HepG2 (cell line): ENCODE results near the gene TRERF1. TPM values are rescaled to one million over a fixed set of nuclear protein-coding genes. Genes with fewer than 3 reads are reported as not detected.

Experiments used
- ATAC-seq: fragments of 200-7000 bp; cut with Tn5 transposase; 3 replicates; pipeline ENCODE4 v1.9.1; 2020; ENCODE audit warnings: mild to moderate bottlenecking, moderate library complexity
- BruUV-seq: library from RNA; stranded (reverse); fragments of 400-500 nt; replicated peaks from 2 replicates; lab custom pipeline; 2021; lab: Mats Ljungman, UMichigan
- CTCF ChIA-PET: fragments of 300-600 bp; formaldehyde crosslinking; extraction: SDS; loops from one replicate; lab custom pipeline; 2021; ENCODE audit warnings: low total read pairs, inconsistent platforms, low intra/inter-chr PET ratio; lab: Yijun Ruan, JAX
- POLR2A ChIA-PET: fragments of 350-600 bp; sonication (Branson Sonifier 250); formaldehyde crosslinking; loops from one replicate; lab custom pipeline; 2020; ENCODE audit warnings: antibody characterized with exemption, inconsistent platforms; lab: Yijun Ruan, JAX
- DNase-seq: peaks from one replicate; pipeline ENCODE4 v3.0.0-alpha.2; 2015; ENCODE audit warnings: low spot score
- FAIRE-seq: peaks from 3 replicates; lab custom pipeline; 2011; peaks lifted over from hg19 to GRCh38; lab: Jason Lieb, UNC
- H2AFZ ChIP-seq: one replicate; pipeline ENCODE4 v1.6.1; 2011; ENCODE audit warnings: low read length, inconsistent platforms
- H3K27ac ChIP-seq: fragments of 300-600 bp; 3 replicates; pipeline ENCODE4 v1.8.0; 2011; ENCODE audit warnings: mixed run types, mild to moderate bottlenecking, mixed read lengths, low read length, inconsistent platforms; ENCODE audit not compliant: insufficient read depth; ENCODE audit errors: extremely low read length
- H3K27me3 ChIP-seq, 2 experiments: fragments of 200-600 bp in 1 of 2; 2 replicates in 1 of 2; 3 replicates in 1 of 2; pipeline versions ENCODE4 v1.6.0 to v1.8.0; 2011; ENCODE audit warnings: low read length in 2 of 2, mild to moderate bottlenecking in 2 of 2, moderate library complexity in 2 of 2, inconsistent platforms in 1 of 2; ENCODE audit not compliant: insufficient read depth in 2 of 2, control insufficient read depth in 1 of 2
- H3K36me3 ChIP-seq, 2 experiments: fragments of 200-600 bp in 1 of 2; replicated peaks in 1 of 2; 2 replicates in 1 of 2; 3 replicates in 1 of 2; pipeline versions ENCODE4 v1.5.1 to v1.8.0; 2011; ENCODE audit warnings: low read length in 2 of 2, inconsistent platforms in 1 of 2; ENCODE audit not compliant: insufficient read depth in 2 of 2, control insufficient read depth in 1 of 2
- H3K4me1 ChIP-seq: 2 replicates; pipeline ENCODE4 v1.5.1; 2012; ENCODE audit warnings: low read length, inconsistent platforms; ENCODE audit not compliant: insufficient read depth
- H3K4me2 ChIP-seq: 2 replicates; pipeline ENCODE4 v1.6.0; 2011; ENCODE audit warnings: low read depth, low read length, inconsistent platforms
- H3K4me3 ChIP-seq, 3 experiments: fragments of 200-600 bp in 1 of 3; sonication (generic), shearing (Covaris generic) in 1 of 3; replicated peaks in 1 of 3; 2 replicates each; pipeline ENCODE4 v1.5.1; 2011 to 2016; ENCODE audit warnings: low read length in 3 of 3, inconsistent platforms in 2 of 3, low read depth in 2 of 3, mild to moderate bottlenecking in 2 of 3, control low read depth in 1 of 3, mixed read lengths in 1 of 3; ENCODE audit not compliant: insufficient read depth in 1 of 3
- H3K79me2 ChIP-seq: one replicate; pipeline ENCODE4 v1.6.1; 2011; ENCODE audit warnings: low read length, inconsistent platforms; ENCODE audit not compliant: insufficient read depth
- H3K9ac ChIP-seq: 2 replicates; pipeline ENCODE4 v1.6.0; 2011; ENCODE audit warnings: mild to moderate bottlenecking, low read depth, low read length, inconsistent platforms; ENCODE audit not compliant: insufficient read depth
- H3K9me3 ChIP-seq: 2 replicates; pipeline ENCODE4 v1.5.1; 2012; ENCODE audit warnings: mild to moderate bottlenecking, low read length
- H4K20me1 ChIP-seq: 2 replicates; pipeline ENCODE4 v1.6.0; 2011; ENCODE audit warnings: inconsistent platforms, mild to moderate bottlenecking, low read length, moderate library complexity; ENCODE audit not compliant: insufficient read depth
- IKZF1 ChIP-seq: fragments of 450-650 bp; IDR thresholded peaks from 2 replicates; pipeline ENCODE4 v1.7.1; 2016
- MAFF ChIP-seq: IDR thresholded peaks from 2 replicates; pipeline ENCODE4 v1.6.1; 2011; ENCODE audit warnings: low read depth, low read length, improper control_type of control experiment
- NAIF1 ChIP-seq: sonication (generic); formaldehyde crosslinking; IDR thresholded peaks from 2 replicates; pipeline ENCODE4 v1.5.0; 2020; ENCODE audit warnings: mild to moderate bottlenecking, missing genetic modification reagents, borderline replicate concordance
- NONO ChIP-seq, 2 experiments: fragments of 450-650 bp in 1 of 2; sonication (generic) in 1 of 2; formaldehyde crosslinking in 1 of 2; IDR thresholded peaks in 1 of 2; conservative IDR thresholded peaks in 1 of 2; 2 replicates each; pipeline versions ENCODE4 v1.6.1 to v1.8.0; 2017 to 2022; ENCODE audit warnings: mild to moderate bottlenecking in 1 of 2, missing genetic modification reagents in 1 of 2, moderate library complexity in 1 of 2
- NR2F6 ChIP-seq, 2 experiments: IDR thresholded peaks; 2 replicates each; pipeline ENCODE4 v1.6.1; 2016; ENCODE audit warnings: antibody characterized with exemption in 1 of 2, mild to moderate bottlenecking in 1 of 2
- TCF7L2 ChIP-seq: IDR thresholded peaks from 2 replicates; pipeline ENCODE4 v1.6.1; 2011; ENCODE audit warnings: mild to moderate bottlenecking, low read depth, low read length, moderate library complexity
- ZBTB8A ChIP-seq: sonication (generic); formaldehyde crosslinking; IDR thresholded peaks from 2 replicates; pipeline ENCODE4 v1.4.0; 2020; ENCODE audit warnings: mild to moderate bottlenecking, low read depth, missing genetic modification reagents, borderline replicate concordance
- ZNF331 ChIP-seq: sonication (generic); formaldehyde crosslinking; IDR thresholded peaks from 2 replicates; pipeline ENCODE4 v1.4.0; 2020; ENCODE audit warnings: missing genetic modification reagents
- ZNF564 ChIP-seq: sonication (generic); formaldehyde crosslinking; IDR thresholded peaks from 2 replicates; pipeline ENCODE4 v1.8.1; 2023; ENCODE audit warnings: mild to moderate bottlenecking, missing genetic modification reagents
- ZNF747 ChIP-seq: sonication (generic); formaldehyde crosslinking; IDR thresholded peaks from 2 replicates; pipeline ENCODE4 v1.8.1; 2023; ENCODE audit warnings: missing genetic modification reagents, mild to moderate bottlenecking, borderline replicate concordance
- ZNF790 ChIP-seq: sonication (generic); formaldehyde crosslinking; IDR thresholded peaks from 2 replicates; pipeline ENCODE4 v1.8.0; 2022; ENCODE audit warnings: missing genetic modification reagents, mild to moderate bottlenecking, borderline replicate concordance
- WGBS: methylation state at CpG from one replicate; pipeline ENCODE4 v1.1.6; 2017; ENCODE audit warnings: low lambda C conversion rate; 5-methylcytosine and 5-hydroxymethylcytosine counted together
- in situ Hi-C: cut with HindIII; loops from 2 replicates; pipeline ENCODE4 v1.10.0; 2017; ENCODE audit warnings: low pct_unique_long_range_greater_than_20kb; ENCODE audit not compliant: extremely low pct_ligation_motif_present
- intact Hi-C: fragments of 100-400 bp; cut with micrococcal nuclease; formaldehyde crosslinking; loops from one replicate; pipeline ENCODE4 v1.10.0; 2022; ENCODE audit not compliant: unreplicated experiment
- polyA plus RNA-seq, 8 experiments: library from polyadenylated mRNA; depleted of rRNA in 3 of 8; stranded (reverse) in 7 of 8; unstranded in 1 of 8; fragments of >200 nt; fragmentation: Illumina TruSeq in 4 of 8; extraction: Trizol in 4 of 8; gene quantifications; 2 replicates each; pipeline versions ENCODE4 v1.2.1 to v1.2.3, GENCODE V29; 2011 to 2016; ENCODE audit warnings: low read depth in 4 of 8, missing spikeins in 1 of 8, mixed read lengths in 1 of 8; ENCODE audit not compliant: insufficient read depth in 1 of 8
- total RNA-seq, 5 experiments: library from RNA; depleted of rRNA; stranded (reverse); fragments of >200 nt; fragmentation: Illumina TruSeq; extraction: Trizol; gene quantifications; 2 replicates each; pipeline ENCODE4 v1.2.3, GENCODE V29; 2016; ENCODE audit warnings: low read depth in 1 of 5
- TF ChIP-seq, protein P1 (sequence below): sonication (generic); formaldehyde crosslinking; IDR thresholded peaks from 2 replicates; pipeline ENCODE4 v1.8.0; 2022; ENCODE audit warnings: missing genetic modification reagents, mild to moderate bottlenecking, moderate library complexity, borderline replicate concordance

The TRERF1 gene
- total and polyA plus RNA-seq, 2 of the 13 experiments (the other 11 are each of a cell fraction or from before 2014, with no cell fraction given): 0.02 TPM; not detected in 1

DNA sequence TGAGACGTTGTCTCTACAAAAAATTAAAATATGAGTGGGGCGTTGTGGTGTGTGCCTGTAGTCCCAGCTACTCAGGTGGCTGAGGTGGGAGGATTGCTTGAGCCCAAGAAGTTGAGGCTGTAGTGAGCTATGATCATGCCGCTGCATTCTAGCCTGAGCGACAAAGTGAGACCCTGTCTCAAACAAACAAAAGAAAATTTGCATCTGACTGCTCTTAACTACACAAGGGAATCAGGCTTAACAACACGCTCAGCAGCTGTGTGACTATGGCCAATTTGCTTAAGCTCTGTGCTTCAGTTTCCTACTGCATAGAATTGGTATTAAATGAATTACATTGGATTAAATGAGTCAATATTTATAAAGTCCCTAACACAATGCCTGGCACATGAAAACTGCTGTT lies 209.8 kb downstream of the TRERF1 start (continued):
- TF ChIP-seq NR2F6 (IDR thresholded peaks at IDR 0.05) (no peak), NR2F6 (CRISPR knock-in tag; IDR thresholded peaks at IDR 0.05) (no peak), ZNF331 (CRISPR knock-in tag) (no peak), IKZF1 (no peak), MAFF (no peak), NAIF1 (CRISPR knock-in tag) (no peak), ZNF790 (no peak), NONO (IDR thresholded peaks at IDR 0.05) (no peak), NONO (CRISPR knock-in tag; conservative IDR thresholded peaks at IDR 0.05) (no peak), ZNF564 (no peak)

DNA sequence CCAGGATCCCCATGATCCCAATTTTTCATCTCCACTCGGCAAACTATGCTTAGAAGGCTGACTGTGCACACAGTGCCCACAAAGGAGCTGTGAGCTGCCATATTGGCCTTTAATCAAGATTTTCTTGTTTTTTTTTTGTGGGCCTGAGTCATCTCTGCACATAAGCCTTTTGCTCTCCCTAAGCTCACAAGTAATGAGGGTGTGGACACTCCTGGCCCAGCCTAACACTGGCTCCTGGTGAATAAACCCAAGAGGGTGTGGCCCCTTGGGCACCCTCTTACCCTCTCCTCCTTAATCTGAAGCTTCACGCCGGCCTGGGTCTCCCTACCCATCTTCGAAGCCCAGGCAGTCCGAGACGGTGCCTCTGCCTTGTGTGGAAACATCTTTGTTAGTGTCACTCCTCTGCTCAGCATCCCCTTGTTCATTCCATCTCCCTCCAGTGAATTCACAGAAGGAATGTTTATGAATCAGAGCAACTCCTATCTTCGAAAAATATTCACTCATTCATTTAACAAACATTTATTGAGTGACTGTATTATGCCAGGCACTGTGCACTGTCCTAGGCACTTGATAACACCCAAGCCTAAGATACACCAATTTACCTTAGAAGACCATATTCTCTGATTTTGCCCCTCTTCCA lies 211.9 kb downstream of the TRERF1 start:
- Histone ChIP-seq H3K79me2 (no peaks in the 10 kb centered on the region), H3K27me3 (peaks cover 0 to 6% of the 10 kb centered on the region in 2 experiments; a peak in 3 of 5 replicates), H4K20me1 (no peaks in the 10 kb centered on the region), H3K36me3 (no peaks in the 10 kb centered on the region), H3K4me1 (no peaks in the 10 kb centered on the region), H3K4me3 (no peak overlapping the region), H2AFZ (no peak overlapping the region), H3K9me3 (no peaks in the 10 kb centered on the region), H3K9ac (no peak overlapping the region), H3K4me2 (no peak overlapping the region), H3K27ac (no peak overlapping the region)
- POLR2A ChIA-PET: interaction anchor here (1.1 kb wide), 1 partner anchor 21 kb away, joined by 3 read pairs; no protein-coding TSS in a partner anchor
- in situ Hi-C loops (no loop called here), intact Hi-C loops (no loop called here)
- CTCF ChIA-PET: no interaction called here
- no peak for TF ChIP-seq ZNF747
- no peak for TF ChIP-seq TCF7L2
- no peak for TF ChIP-seq ZBTB8A
- TF ChIP-seq, protein P1, sequence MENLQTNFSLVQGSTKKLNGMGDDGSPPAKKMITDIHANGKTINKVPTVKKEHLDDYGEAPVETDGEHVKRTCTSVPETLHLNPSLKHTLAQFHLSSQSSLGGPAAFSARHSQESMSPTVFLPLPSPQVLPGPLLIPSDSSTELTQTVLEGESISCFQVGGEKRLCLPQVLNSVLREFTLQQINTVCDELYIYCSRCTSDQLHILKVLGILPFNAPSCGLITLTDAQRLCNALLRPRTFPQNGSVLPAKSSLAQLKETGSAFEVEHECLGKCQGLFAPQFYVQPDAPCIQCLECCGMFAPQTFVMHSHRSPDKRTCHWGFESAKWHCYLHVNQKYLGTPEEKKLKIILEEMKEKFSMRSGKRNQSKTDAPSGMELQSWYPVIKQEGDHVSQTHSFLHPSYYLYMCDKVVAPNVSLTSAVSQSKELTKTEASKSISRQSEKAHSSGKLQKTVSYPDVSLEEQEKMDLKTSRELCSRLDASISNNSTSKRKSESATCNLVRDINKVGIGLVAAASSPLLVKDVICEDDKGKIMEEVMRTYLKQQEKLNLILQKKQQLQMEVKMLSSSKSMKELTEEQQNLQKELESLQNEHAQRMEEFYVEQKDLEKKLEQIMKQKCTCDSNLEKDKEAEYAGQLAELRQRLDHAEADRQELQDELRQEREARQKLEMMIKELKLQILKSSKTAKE: no peak
- WGBS: 35% methylated on average over 7 of the region's 7 CpGs
- BruUV-seq: no TSS peak
- ATAC-seq: no peak; the same call in 2 of the 3 replicates
- no peak for DNase-seq
- FAIRE-seq: no peak
